Stimulated activated CD8-positive, alpha-beta memory T cell treated with anti-CD3 and anti-CD28 coated beads, Interleukin-4, amount 100 ng/mL, for 4 hours (primary cell): ENCODE measurements around the gene FCHO1.

ENCODE experiments used
- DNase-seq, 2 donors: peaks; one replicate each; pipeline ENCODE4 v3.0.0-alpha.2; 2020; ENCODE audit warnings: low read depth in 2 of 2, low spot score in 1 of 2

The FCHO1 gene

GRCh38 chr19:17824339-17824738, 73.1 kb downstream of the FCHO1 start:
- no peak for DNase-seq

- no peak for DNase-seq
These were observed 75.3 kb downstream of the FCHO1 start for GRCh38 chr19:17826508-17827056.

- DNase-seq: no peak
These were observed 78.7 kb downstream of the FCHO1 start for GRCh38 chr19:17829855-17830566.

GRCh38 chr19:17830567-17831418, 79.5 kb downstream of the FCHO1 start:
- no peak for DNase-seq

- no peak for DNase-seq
These were observed 80.2 kb downstream of the FCHO1 start for GRCh38 chr19:17831419-17831888.

GRCh38 chr19:17832443-17833208, 81.3 kb downstream of the FCHO1 start:
- no peak for DNase-seq

- DNase-seq: no peak
These were observed 83.3 kb downstream of the FCHO1 start for GRCh38 chr19:17834350-17835181.

GRCh38 chr19:17835182-17836006, 84.1 kb downstream of the FCHO1 start:
- no peak for DNase-seq

GRCh38 chr19:17836530-17836929, 85.3 kb downstream of the FCHO1 start:
- no peak for DNase-seq

GRCh38 chr19:17837972-17838371, 86.7 kb downstream of the FCHO1 start:
- no peak for DNase-seq
